ENCODE data around the gene MT1G. TPM values are rescaled to one million over a fixed set of nuclear protein-coding genes. Genes with fewer than 3 reads are reported as not detected.

Gene MT1G
- total and polyA plus RNA-seq, 2 experiments from 2014 or later: 184 to 1,014 TPM

- Mint-ChIP-seq H3K27ac (no peak overlapping the region), H3K4me1 (peaks cover 34% of the 10 kb centered on the region), H3K4me3 (peak overlapping the region; percentile 64), H3K9me3 (no peaks in the 10 kb centered on the region), H3K36me3 (ENCODE audit: low read depth) (no peaks in the 10 kb centered on the region), H3K27me3 (ENCODE audit: insufficient read depth, low read depth, poor library complexity) (peaks cover 98% of the 10 kb centered on the region)
- DNase-seq (ENCODE audit: low spot score) (peak; percentile 79), ATAC-seq (peak; percentile 79)
- no peak overlapping the region for H3K27ac ChIP-seq (ENCODE audit: low read depth)
- H4K20me1 ChIP-seq (replicated peaks; ENCODE audit: insufficient read depth): no peaks in the 10 kb centered on the region
- TF ChIP-seq POLR2AphosphoS5 (IDR thresholded peaks at IDR 0.05; ENCODE audit: low read depth) (no peak), EZH2 (IDR thresholded peaks at IDR 0.05; ENCODE audit: low read depth, unreplicated experiment) (no peak), ETS1 (IDR thresholded peaks at IDR 0.05) (no peak), CTCF (conservative IDR thresholded peaks at IDR 0.05; ENCODE audit: low read depth in 2 of 2) (peak; percentile 38 to 51), JUNB (IDR thresholded peaks at IDR 0.05; ENCODE audit: unreplicated experiment) (no peak), ZNF331 (CRISPR knock-in tag; IDR thresholded peaks at IDR 0.05; ENCODE audit: low read depth) (no peak)
- H3K4me2 ChIP-seq: peak overlapping the region; percentile 84
- H3K4me3 ChIP-seq: peak overlapping the region; percentile 61
- peaks cover 13% of the 10 kb centered on the region; the same call in 1 of the 2 replicates for H3F3A ChIP-seq (replicated peaks; ENCODE audit: low read depth)
- peaks cover 17% of the 10 kb centered on the region; the same call in 1 of the 2 replicates for H3K4me1 ChIP-seq (ENCODE audit: insufficient read depth)
- H3K36me3 ChIP-seq (ENCODE audit: insufficient read depth): no peaks in the 10 kb centered on the region
- H3K9me2 ChIP-seq (ENCODE audit: insufficient read depth): no peaks in the 10 kb centered on the region
- peak overlapping the region; percentile 84 for H2AFZ ChIP-seq
- H3K79me2 ChIP-seq (replicated peaks; ENCODE audit: insufficient read depth): no peaks in the 10 kb centered on the region
- H3K27me3 ChIP-seq (ENCODE audit: insufficient read depth): peaks cover 100% of the 10 kb centered on the region
Observed at GRCh38 chr16:56643080-56643778, 24.6 kb downstream of the MT1G start.

DNA sequence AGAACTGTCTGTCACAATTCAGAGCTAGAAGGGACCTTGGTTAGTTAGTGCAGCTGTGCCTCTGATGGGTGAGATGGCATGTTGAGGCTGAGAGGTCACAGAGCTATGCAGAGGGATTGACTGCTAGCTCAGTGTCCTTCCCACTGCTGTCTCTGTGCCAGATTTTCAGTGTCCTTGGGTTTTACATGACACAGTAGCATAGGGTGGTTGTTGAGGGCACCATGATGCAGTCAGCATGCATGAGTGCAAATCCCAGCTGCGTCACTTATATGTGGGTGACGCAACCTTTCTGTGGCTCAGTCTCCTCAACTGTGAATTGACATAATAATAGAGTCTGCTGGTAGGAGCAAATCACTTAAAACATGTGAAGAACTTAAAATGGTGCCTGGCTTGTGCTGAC is 26.7 kb downstream of the MT1G start:
- peaks cover 17% of the 10 kb centered on the region; the same call in 1 of the 2 replicates for H3K4me1 ChIP-seq (ENCODE audit: insufficient read depth)
- H3K36me3 ChIP-seq (ENCODE audit: insufficient read depth): no peaks in the 10 kb centered on the region; the same call in 1 of the 2 replicates
- no peak overlapping the region for H3K27ac Mint-ChIP-seq
- no peaks in the 10 kb centered on the region for H3K36me3 Mint-ChIP-seq (ENCODE audit: low read depth)
- H2AFZ ChIP-seq: no peak overlapping the region
- DNase-seq (ENCODE audit: low spot score) (no peak), ATAC-seq (no peak)
- H3K9me3 Mint-ChIP-seq: no peaks in the 10 kb centered on the region; the same call in 2 of the 3 replicates
- peaks cover 99% of the 10 kb centered on the region for H3K27me3 Mint-ChIP-seq (ENCODE audit: insufficient read depth, low read depth, poor library complexity)
- H3K27ac ChIP-seq (ENCODE audit: low read depth): no peak overlapping the region
- H3F3A ChIP-seq (replicated peaks; ENCODE audit: low read depth): peaks cover 13% of the 10 kb centered on the region; the same call in 1 of the 2 replicates
- no peak overlapping the region for H3K4me3 Mint-ChIP-seq
- peaks cover 100% of the 10 kb centered on the region for H3K27me3 ChIP-seq (ENCODE audit: insufficient read depth)
- H4K20me1 ChIP-seq (replicated peaks; ENCODE audit: insufficient read depth): no peaks in the 10 kb centered on the region; the same call in 1 of the 2 replicates
- peaks cover 40% of the 10 kb centered on the region for H3K4me1 Mint-ChIP-seq
- H3K4me3 ChIP-seq: no peak overlapping the region
- H3K9me2 ChIP-seq (ENCODE audit: insufficient read depth): no peaks in the 10 kb centered on the region
- no peaks in the 10 kb centered on the region for H3K79me2 ChIP-seq (replicated peaks; ENCODE audit: insufficient read depth)
- H3K4me2 ChIP-seq: no peak overlapping the region
- no peak for TF ChIP-seq ZNF114 (CRISPR knock-in tag; IDR thresholded peaks at IDR 0.05)
- no peak for TF ChIP-seq JUNB (IDR thresholded peaks at IDR 0.05; ENCODE audit: unreplicated experiment)
- no peak for TF ChIP-seq EZH2phosphoT487 (IDR thresholded peaks at IDR 0.05; ENCODE audit: unreplicated experiment)
- TF ChIP-seq NANOG (IDR thresholded peaks at IDR 0.05; ENCODE audit: borderline replicate concordance): no peak
- TF ChIP-seq, protein P1, sequence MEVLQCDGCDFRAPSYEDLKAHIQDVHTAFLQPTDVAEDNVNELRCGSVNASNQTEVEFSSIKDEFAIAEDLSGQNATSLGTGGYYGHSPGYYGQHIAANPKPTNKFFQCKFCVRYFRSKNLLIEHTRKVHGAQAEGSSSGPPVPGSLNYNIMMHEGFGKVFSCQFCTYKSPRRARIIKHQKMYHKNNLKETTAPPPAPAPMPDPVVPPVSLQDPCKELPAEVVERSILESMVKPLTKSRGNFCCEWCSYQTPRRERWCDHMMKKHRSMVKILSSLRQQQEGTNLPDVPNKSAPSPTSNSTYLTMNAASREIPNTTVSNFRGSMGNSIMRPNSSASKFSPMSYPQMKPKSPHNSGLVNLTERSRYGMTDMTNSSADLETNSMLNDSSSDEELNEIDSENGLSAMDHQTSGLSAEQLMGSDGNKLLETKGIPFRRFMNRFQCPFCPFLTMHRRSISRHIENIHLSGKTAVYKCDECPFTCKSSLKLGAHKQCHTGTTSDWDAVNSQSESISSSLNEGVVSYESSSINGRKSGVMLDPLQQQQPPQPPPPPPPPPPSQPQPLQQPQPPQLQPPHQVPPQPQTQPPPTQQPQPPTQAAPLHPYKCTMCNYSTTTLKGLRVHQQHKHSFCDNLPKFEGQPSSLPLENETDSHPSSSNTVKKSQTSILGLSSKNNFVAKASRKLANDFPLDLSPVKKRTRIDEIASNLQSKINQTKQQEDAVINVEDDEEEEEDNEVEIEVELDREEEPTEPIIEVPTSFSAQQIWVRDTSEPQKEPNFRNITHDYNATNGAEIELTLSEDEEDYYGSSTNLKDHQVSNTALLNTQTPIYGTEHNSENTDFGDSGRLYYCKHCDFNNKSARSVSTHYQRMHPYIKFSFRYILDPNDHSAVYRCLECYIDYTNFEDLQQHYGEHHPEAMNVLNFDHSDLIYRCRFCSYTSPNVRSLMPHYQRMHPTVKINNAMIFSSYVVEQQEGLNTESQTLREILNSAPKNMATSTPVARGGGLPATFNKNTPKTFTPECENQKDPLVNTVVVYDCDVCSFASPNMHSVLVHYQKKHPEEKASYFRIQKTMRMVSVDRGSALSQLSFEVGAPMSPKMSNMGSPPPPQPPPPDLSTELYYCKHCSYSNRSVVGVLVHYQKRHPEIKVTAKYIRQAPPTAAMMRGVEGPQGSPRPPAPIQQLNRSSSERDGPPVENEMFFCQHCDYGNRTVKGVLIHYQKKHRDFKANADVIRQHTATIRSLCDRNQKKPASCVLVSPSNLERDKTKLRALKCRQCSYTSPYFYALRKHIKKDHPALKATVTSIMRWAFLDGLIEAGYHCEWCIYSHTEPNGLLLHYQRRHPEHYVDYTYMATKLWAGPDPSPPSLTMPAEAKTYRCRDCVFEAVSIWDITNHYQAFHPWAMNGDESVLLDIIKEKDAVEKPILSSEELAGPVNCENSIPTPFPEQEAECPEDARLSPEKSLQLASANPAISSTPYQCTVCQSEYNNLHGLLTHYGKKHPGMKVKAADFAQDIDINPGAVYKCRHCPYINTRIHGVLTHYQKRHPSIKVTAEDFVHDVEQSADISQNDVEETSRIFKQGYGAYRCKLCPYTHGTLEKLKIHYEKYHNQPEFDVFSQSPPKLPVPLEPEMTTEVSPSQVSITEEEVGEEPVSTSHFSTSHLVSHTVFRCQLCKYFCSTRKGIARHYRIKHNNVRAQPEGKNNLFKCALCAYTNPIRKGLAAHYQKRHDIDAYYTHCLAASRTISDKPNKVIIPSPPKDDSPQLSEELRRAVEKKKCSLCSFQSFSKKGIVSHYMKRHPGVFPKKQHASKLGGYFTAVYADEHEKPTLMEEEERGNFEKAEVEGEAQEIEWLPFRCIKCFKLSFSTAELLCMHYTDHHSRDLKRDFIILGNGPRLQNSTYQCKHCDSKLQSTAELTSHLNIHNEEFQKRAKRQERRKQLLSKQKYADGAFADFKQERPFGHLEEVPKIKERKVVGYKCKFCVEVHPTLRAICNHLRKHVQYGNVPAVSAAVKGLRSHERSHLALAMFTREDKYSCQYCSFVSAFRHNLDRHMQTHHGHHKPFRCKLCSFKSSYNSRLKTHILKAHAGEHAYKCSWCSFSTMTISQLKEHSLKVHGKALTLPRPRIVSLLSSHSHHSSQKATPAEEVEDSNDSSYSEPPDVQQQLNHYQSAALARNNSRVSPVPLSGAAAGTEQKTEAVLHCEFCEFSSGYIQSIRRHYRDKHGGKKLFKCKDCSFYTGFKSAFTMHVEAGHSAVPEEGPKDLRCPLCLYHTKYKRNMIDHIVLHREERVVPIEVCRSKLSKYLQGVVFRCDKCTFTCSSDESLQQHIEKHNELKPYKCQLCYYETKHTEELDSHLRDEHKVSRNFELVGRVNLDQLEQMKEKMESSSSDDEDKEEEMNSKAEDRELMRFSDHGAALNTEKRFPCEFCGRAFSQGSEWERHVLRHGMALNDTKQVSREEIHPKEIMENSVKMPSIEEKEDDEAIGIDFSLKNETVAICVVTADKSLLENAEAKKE (CRISPR knock-in tag; IDR thresholded peaks at IDR 0.05): no peak
- TF ChIP-seq ZNF331 (CRISPR knock-in tag; IDR thresholded peaks at IDR 0.05; ENCODE audit: low read depth): no peak
- no peak for TF ChIP-seq ETS1 (IDR thresholded peaks at IDR 0.05)

All from GM23338 (cell line).